ENCODE results near the gene CALN1. TPM values are rescaled to one million over a fixed set of nuclear protein-coding genes. Genes with fewer than 3 reads are reported as not detected.
"Not testable (repeated sequence)": the region's sequence is repeated elsewhere in the genome, so short reads cannot be mapped to it uniquely, and the experiment has no call there.

The CALN1 gene
- total and polyA plus RNA-seq, 7 donors, result under 0.01 TPM; not detected in 5

- H3K9me3 ChIP-seq, result peaks cover 0 to 3% (median under 1%) of the 10 kb centered on the region in 4 donors
- WGBS, 2 donors, result 94 to 96% methylated on average over 6 of the region's 6 CpGs
- H3K4me3 ChIP-seq, result no peak overlapping the region
- no peak for DNase-seq
- intact Hi-C loops (cut with DNase I), result no loop called here
- TF ChIP-seq POLR2AphosphoS5 (IDR thresholded peaks at IDR 0.05), result no peak
- TF ChIP-seq EP300 (IDR thresholded peaks at IDR 0.05), result no peak
- TF ChIP-seq CTCF (IDR thresholded peaks at IDR 0.05), result no peak
- no peak for TF ChIP-seq POLR2A (IDR thresholded peaks at IDR 0.05)
- peaks cover 0 to 9% (median 6%) of the 10 kb centered on the region in 4 donors for H3K4me1 ChIP-seq
- no peak overlapping the region for H3K27ac ChIP-seq
- H3K27me3 ChIP-seq, result peaks cover 4 to 40% (median 16%) of the 10 kb centered on the region in 3 donors
- H3K36me3 ChIP-seq, result no peaks in the 10 kb centered on the region
These were observed 661.8 kb downstream of the CALN1 start for GRCh38 chr7:71750290-71750689.

GRCh38 chr7:71746006-71746405 lies 666.1 kb downstream of the CALN1 start:
- intact Hi-C loops (cut with DNase I), result no loop called here
- no peak for DNase-seq
- Histone ChIP-seq H3K4me3 (no peak overlapping the region), H3K4me1 (no peaks in the 10 kb centered on the region), H3K9me3 (peaks cover 0 to 3% (median under 1%) of the 10 kb centered on the region in 4 donors), H3K27ac (no peak overlapping the region), H3K36me3 (no peaks in the 10 kb centered on the region), H3K27me3 (peaks cover 0 to 4% (median 0%) of the 10 kb centered on the region in 3 donors)
- WGBS, 2 donors, result 79 to 84% methylated on average over 5 of the region's 5 CpGs
- TF ChIP-seq POLR2A (IDR thresholded peaks at IDR 0.05), result no peak
- no peak for TF ChIP-seq CTCF (IDR thresholded peaks at IDR 0.05)
- no peak for TF ChIP-seq POLR2AphosphoS5 (IDR thresholded peaks at IDR 0.05)
- no peak for TF ChIP-seq EP300 (IDR thresholded peaks at IDR 0.05)

- Histone ChIP-seq H3K36me3 (no peaks in the 10 kb centered on the region), H3K4me3 (no peak overlapping the region), H3K27me3 (no peaks in the 10 kb centered on the region), H3K4me1 (no peaks in the 10 kb centered on the region), H3K9me3 (no peaks in the 10 kb centered on the region), H3K27ac (no peak overlapping the region)
- no peak for TF ChIP-seq POLR2A (IDR thresholded peaks at IDR 0.05)
- no peak for TF ChIP-seq CTCF (IDR thresholded peaks at IDR 0.05)
- no peak for TF ChIP-seq POLR2AphosphoS5 (IDR thresholded peaks at IDR 0.05)
- TF ChIP-seq EP300 (IDR thresholded peaks at IDR 0.05), result no peak
- no peak for DNase-seq
- 83 to 90% methylated on average over 5 of the region's 5 CpGs for WGBS, 2 donors
- intact Hi-C loops (cut with DNase I), result no loop called here
These were observed 672.0 kb downstream of the CALN1 start for GRCh38 chr7:71740174-71740560.

GRCh38 chr7:71739520-71740173 lies 672.5 kb downstream of the CALN1 start:
- intact Hi-C loops (cut with DNase I), result loop anchor here (10.0 kb wide), 1 partner anchor 505 kb away; no protein-coding TSS in a partner anchor
- WGBS, 2 donors, result 71 to 75% methylated on average over 10 of the region's 10 CpGs
- no peak overlapping the region for H3K27ac ChIP-seq
- H3K36me3 ChIP-seq, result no peaks in the 10 kb centered on the region
- DNase-seq, result no peak
- no peak overlapping the region for H3K4me3 ChIP-seq
- no peaks in the 10 kb centered on the region for H3K4me1 ChIP-seq
- no peaks in the 10 kb centered on the region for H3K9me3 ChIP-seq
- TF ChIP-seq POLR2A (IDR thresholded peaks at IDR 0.05) (no peak), EP300 (IDR thresholded peaks at IDR 0.05) (no peak), POLR2AphosphoS5 (IDR thresholded peaks at IDR 0.05) (no peak), CTCF (IDR thresholded peaks at IDR 0.05) (no peak)
- H3K27me3 ChIP-seq, result no peaks in the 10 kb centered on the region

GRCh38 chr7:71737931-71738540 lies 674.1 kb downstream of the CALN1 start:
- 91 to 92% methylated on average over 42 of the region's 42 CpGs for WGBS, 2 donors
- intact Hi-C loops (cut with DNase I), result loop anchor here (10.0 kb wide), 1 partner anchor 503 kb away; no protein-coding TSS in a partner anchor
- not testable (repeated sequence) for H3K4me3 ChIP-seq

More at GRCh38 chr7:71737931-71738540, 674.1 kb downstream of the CALN1 start:
- not testable (repeated sequence) for H3K27ac ChIP-seq, DNase-seq, H3K36me3 ChIP-seq, H3K4me1 ChIP-seq, H3K27me3 ChIP-seq, H3K9me3 ChIP-seq
